DND-41 (cell line): Measurements from ENCODE around the gene ABHD15.

Experiments used
- ATAC-seq: fragments of 200-7000 bp; cut with Tn5 transposase; 3 replicates; pipeline ENCODE4 v1.9.1; 2021; ENCODE audit warnings: low read depth; ENCODE audit not compliant: insufficient read depth
- DNase-seq: peaks from one replicate; pipeline ENCODE4 v3.0.0-alpha.2; 2020
- H2AFZ ChIP-seq: 2 replicates; pipeline ENCODE4 v1.6.0; 2012; ENCODE audit warnings: low read depth, low read length
- H3K27ac ChIP-seq: 2 replicates; pipeline ENCODE4 v1.5.1; 2012; ENCODE audit warnings: low read length, inconsistent platforms
- H3K27me3 ChIP-seq: fragments of 200-600 bp; sonication (generic); 2 replicates; pipeline ENCODE4 v1.6.0; 2012; ENCODE audit warnings: low read length, mild to moderate bottlenecking, inconsistent platforms; ENCODE audit not compliant: insufficient read depth, poor library complexity
- H3K36me3 ChIP-seq: 2 replicates; pipeline ENCODE4 v1.5.1; 2012; ENCODE audit warnings: low read length, inconsistent platforms; ENCODE audit not compliant: insufficient read depth
- H3K4me1 ChIP-seq: 2 replicates; pipeline ENCODE4 v1.5.1; 2012; ENCODE audit warnings: mild to moderate bottlenecking, low read length; ENCODE audit not compliant: insufficient read depth
- H3K4me2 ChIP-seq: 2 replicates; pipeline ENCODE4 v1.6.0; 2012; ENCODE audit warnings: mild to moderate bottlenecking, moderate library complexity, low read length, inconsistent platforms; ENCODE audit not compliant: insufficient read depth
- H3K4me3 ChIP-seq, 2 experiments: fragments of 200-600 bp in 1 of 2; shearing (Covaris generic) in 1 of 2; 2 replicates each; pipeline ENCODE4 v1.5.1; 2012 to 2016; ENCODE audit warnings: inconsistent platforms in 2 of 2, low read length in 2 of 2, mild to moderate bottlenecking in 2 of 2, low read depth in 1 of 2, moderate library complexity in 1 of 2
- H3K79me2 ChIP-seq: 2 replicates; pipeline ENCODE4 v1.6.0; 2012; ENCODE audit warnings: low read length, inconsistent platforms; ENCODE audit not compliant: insufficient read depth
- H3K9ac ChIP-seq: 2 replicates; pipeline ENCODE4 v1.6.0; 2012; ENCODE audit warnings: low read depth, mild to moderate bottlenecking, inconsistent platforms, low read length, moderate library complexity
- H3K9me3 ChIP-seq: 2 replicates; pipeline ENCODE4 v1.5.1; 2012; ENCODE audit warnings: low read length, moderate library complexity, mild to moderate bottlenecking, inconsistent platforms; ENCODE audit not compliant: insufficient read depth, severe bottlenecking
- H4K20me1 ChIP-seq: 2 replicates; pipeline ENCODE4 v1.6.0; 2012; ENCODE audit warnings: low read length; ENCODE audit not compliant: insufficient read depth
- EZH2 ChIP-seq: IDR thresholded peaks from 3 replicates; pipeline ENCODE4 v1.6.1; 2012; ENCODE audit warnings: borderline replicate concordance, low read depth, mild to moderate bottlenecking, moderate library complexity, low read length, inconsistent platforms; ENCODE audit not compliant: severe bottlenecking
- TF ChIP-seq, protein P1 (sequence below): IDR thresholded peaks from 2 replicates; pipeline ENCODE4 v1.5.1; 2012; ENCODE audit warnings: borderline replicate concordance, low read length, moderate library complexity, mild to moderate bottlenecking; ENCODE audit not compliant: poor library complexity, severe bottlenecking; ENCODE audit errors: extremely low read depth

Gene ABHD15

GRCh38 chr17:29572691-29573557, 6.1 kb upstream of the ABHD15 start:
- Histone ChIP-seq H3K9ac (no peak overlapping the region), H3K4me3 (no peak overlapping the region), H3K4me1 (peaks cover 21% of the 10 kb centered on the region)

DNA sequence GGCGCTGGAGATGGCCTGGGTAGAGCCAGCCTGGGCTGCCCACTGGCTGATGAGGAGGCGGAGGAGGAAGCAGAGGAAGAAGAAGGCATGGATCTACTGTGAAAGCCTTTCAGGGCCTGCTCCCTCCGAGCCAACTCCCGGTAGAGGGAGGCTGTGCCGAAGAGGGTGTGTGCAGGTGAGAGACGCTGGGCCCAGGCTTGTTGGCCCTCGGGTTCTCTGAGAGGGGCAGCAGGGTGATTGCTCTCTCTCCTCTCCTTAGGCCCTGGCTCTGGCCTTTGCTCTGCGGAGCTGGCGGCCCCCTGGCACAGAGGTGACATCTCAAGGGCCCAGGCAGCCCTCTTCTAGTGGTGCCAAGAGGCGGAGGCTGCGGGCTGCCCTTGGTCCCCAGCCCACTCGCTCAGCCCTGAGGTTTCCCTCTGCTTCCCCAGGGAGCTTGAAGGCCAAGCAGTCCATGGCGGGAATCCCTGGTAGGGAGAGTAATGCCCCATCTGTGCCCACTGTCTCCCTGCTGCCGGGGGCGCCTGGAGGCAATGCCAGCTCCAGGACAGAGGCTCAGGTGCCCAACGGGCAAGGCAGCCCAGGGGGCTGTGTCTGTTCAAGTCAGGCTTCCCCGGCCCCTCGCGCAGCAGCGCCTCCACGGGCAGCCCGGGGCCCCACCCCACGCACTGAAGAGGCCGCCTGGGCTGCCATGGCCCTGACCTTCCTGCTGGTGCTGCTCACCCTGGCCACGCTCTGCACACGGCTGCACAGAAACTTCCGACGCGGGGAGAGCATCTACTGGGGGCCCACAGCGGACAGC, 5.2 kb upstream of the ABHD15 start:
- H2AFZ ChIP-seq, result no peak overlapping the region
- no peak for ATAC-seq
- H3K4me3 ChIP-seq, result no peak overlapping the region
- peaks cover 22% of the 10 kb centered on the region for H3K79me2 ChIP-seq
- DNase-seq, result no peak
- no peak overlapping the region for H3K4me2 ChIP-seq
- H4K20me1 ChIP-seq, result peaks cover 45% of the 10 kb centered on the region; the same call in 1 of the 2 replicates
- H3K36me3 ChIP-seq, result peaks cover 54% of the 10 kb centered on the region
- no peaks in the 10 kb centered on the region for H3K27me3 ChIP-seq
- H3K9me3 ChIP-seq, result no peaks in the 10 kb centered on the region
- TF ChIP-seq, protein P1, sequence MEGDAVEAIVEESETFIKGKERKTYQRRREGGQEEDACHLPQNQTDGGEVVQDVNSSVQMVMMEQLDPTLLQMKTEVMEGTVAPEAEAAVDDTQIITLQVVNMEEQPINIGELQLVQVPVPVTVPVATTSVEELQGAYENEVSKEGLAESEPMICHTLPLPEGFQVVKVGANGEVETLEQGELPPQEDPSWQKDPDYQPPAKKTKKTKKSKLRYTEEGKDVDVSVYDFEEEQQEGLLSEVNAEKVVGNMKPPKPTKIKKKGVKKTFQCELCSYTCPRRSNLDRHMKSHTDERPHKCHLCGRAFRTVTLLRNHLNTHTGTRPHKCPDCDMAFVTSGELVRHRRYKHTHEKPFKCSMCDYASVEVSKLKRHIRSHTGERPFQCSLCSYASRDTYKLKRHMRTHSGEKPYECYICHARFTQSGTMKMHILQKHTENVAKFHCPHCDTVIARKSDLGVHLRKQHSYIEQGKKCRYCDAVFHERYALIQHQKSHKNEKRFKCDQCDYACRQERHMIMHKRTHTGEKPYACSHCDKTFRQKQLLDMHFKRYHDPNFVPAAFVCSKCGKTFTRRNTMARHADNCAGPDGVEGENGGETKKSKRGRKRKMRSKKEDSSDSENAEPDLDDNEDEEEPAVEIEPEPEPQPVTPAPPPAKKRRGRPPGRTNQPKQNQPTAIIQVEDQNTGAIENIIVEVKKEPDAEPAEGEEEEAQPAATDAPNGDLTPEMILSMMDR, result no peak
- no peak for TF ChIP-seq EZH2
- H3K4me1 ChIP-seq, result peaks cover 28% of the 10 kb centered on the region
- no peak overlapping the region for H3K27ac ChIP-seq
- peak overlapping the region; percentile 8; the same call in 1 of the 2 replicates for H3K9ac ChIP-seq

More at GRCh38 chr17:29572691-29573557, 6.1 kb upstream of the ABHD15 start:
- no peak for ATAC-seq
- Histone ChIP-seq H3K27ac (no peak overlapping the region), H3K27me3 (no peaks in the 10 kb centered on the region), H4K20me1 (peaks cover 49% of the 10 kb centered on the region; the same call in 1 of the 2 replicates), H3K79me2 (peaks cover 16% of the 10 kb centered on the region), H3K36me3 (peaks cover 62% of the 10 kb centered on the region), H3K4me2 (no peak overlapping the region), H3K9me3 (no peaks in the 10 kb centered on the region), H2AFZ (no peak overlapping the region)
- no peak for TF ChIP-seq EZH2
- TF ChIP-seq, protein P1, result peak; percentile 43
- no peak for DNase-seq

DNA sequence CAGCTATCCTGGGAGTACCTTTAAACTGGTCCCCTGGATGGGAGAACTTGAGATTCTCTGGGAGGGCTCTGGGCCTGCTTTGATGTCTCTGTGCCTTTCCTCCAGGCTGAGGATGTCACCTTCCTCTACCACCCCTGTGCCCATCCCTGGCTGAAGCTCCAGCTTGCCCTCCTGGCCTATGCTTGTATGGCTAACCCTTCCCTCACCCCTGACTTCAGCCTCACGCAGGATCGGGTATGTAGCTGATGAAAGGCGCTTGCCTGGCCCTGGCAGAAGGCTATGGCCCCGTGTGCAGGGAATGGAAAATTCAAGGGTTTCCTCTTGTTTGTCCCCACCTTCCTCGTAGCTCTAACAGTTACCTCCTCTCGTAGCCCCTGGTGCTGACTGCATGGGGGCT, 4.6 kb upstream of the ABHD15 start:
- peak overlapping the region; percentile 8; the same call in 1 of the 2 replicates for H3K9ac ChIP-seq
- H3K36me3 ChIP-seq, result peaks cover 48% of the 10 kb centered on the region
- H3K4me3 ChIP-seq, result no peak overlapping the region
- peaks cover 25% of the 10 kb centered on the region for H3K79me2 ChIP-seq
- no peak overlapping the region for H2AFZ ChIP-seq
- no peak overlapping the region for H3K4me2 ChIP-seq
- DNase-seq, result no peak
- no peaks in the 10 kb centered on the region for H3K9me3 ChIP-seq
- peaks cover 32% of the 10 kb centered on the region for H3K4me1 ChIP-seq
- H3K27ac ChIP-seq, result no peak overlapping the region
- peaks cover 3% of the 10 kb centered on the region for H3K27me3 ChIP-seq
- TF ChIP-seq EZH2, result no peak
- TF ChIP-seq, protein P1, result no peak
- no peak for ATAC-seq
- peaks cover 45% of the 10 kb centered on the region; the same call in 1 of the 2 replicates for H4K20me1 ChIP-seq
